Osteocyte (in vitro differentiated cells): ENCODE results near the gene TP53AIP1. TPM values are rescaled to one million over a fixed set of nuclear protein-coding genes. Genes with fewer than 3 reads are reported as not detected.

Source experiments
- DNase-seq: peaks from one replicate; pipeline ENCODE4 v3.0.0; 2021; ENCODE audit warnings: mixed read lengths; ENCODE audit not compliant: unreplicated experiment; ENCODE audit errors: extremely low spot score
- H3K27ac Mint-ChIP-seq: one replicate; pipeline ENCODE4 v1.8.0; 2021; ENCODE audit warnings: mild to moderate bottlenecking, mixed read lengths; ENCODE audit not compliant: unreplicated experiment
- H3K27me3 Mint-ChIP-seq: one replicate; pipeline ENCODE4 v1.8.0; 2021; ENCODE audit warnings: mixed read lengths; ENCODE audit not compliant: unreplicated experiment
- H3K36me3 Mint-ChIP-seq: one replicate; pipeline ENCODE4 v1.8.0; 2021; ENCODE audit warnings: mixed read lengths; ENCODE audit not compliant: unreplicated experiment
- H3K4me1 Mint-ChIP-seq: one replicate; pipeline ENCODE4 v1.8.0; 2021; ENCODE audit warnings: mixed read lengths; ENCODE audit not compliant: unreplicated experiment
- H3K4me3 Mint-ChIP-seq: one replicate; pipeline ENCODE4 v1.8.0; 2021; ENCODE audit warnings: mild to moderate bottlenecking, moderate library complexity, mixed read lengths; ENCODE audit not compliant: unreplicated experiment
- H3K9me3 Mint-ChIP-seq: one replicate; pipeline ENCODE4 v1.8.0; 2021; ENCODE audit warnings: mixed read lengths; ENCODE audit not compliant: unreplicated experiment
- total RNA-seq: library from RNA; stranded (reverse); gene quantifications from 2 replicates; pipeline ENCODE4 v1.2.1, GENCODE V29; 2021
- TF ChIP-seq, protein P1 (sequence below): fragments of 200-600 bp; sonication (generic); IDR thresholded peaks from 2 replicates; pipeline ENCODE4 v1.5.0; 2021; ENCODE audit warnings: antibody characterized with exemption, mild to moderate bottlenecking, moderate library complexity

The TP53AIP1 gene
- total RNA-seq, 1 donor from 2014 or later, result not detected

DNA sequence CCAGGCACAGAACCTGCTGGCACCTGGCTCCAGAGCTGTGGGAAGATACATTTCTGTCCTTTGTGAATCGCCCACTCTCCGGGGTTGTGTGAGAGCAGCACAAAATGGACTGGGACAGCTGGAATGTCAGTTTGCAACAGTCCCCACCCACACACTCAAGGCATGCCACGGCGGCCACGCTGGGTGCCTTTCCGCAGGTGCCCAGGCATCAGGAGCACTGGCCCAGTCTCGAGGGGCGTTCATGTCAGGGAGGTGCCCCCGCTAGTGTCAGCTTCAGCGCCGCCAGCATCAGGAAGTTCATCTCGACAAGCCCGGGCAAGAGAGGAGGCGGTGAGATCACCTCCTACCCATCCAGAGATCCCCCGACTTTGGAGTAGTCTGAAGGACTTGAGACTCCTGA, 2.1 kb downstream of the TP53AIP1 start:
- DNase-seq, result no peak

DNA sequence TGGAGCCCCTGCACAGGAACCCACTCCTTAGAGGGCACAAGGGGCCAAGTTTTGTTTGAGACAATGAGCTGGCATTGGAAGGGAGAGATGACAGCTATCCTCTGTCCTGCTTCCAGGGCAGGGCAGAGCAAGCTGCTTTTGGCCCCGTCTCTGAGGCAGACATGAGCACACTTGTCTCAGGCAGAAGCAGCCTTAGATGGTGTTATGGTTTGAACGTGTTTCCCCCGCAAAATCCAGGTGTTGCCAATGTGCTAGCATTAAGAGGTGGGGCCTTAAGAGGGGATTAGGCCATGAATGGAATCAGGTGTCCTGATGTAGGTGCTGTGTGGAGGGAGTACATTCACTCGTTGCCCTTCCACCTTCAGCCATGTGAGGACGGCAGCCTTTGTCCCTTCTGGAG, 2.5 kb downstream of the TP53AIP1 start:
- no peak overlapping the region for H3K27ac Mint-ChIP-seq
- no peaks in the 10 kb centered on the region for H3K36me3 Mint-ChIP-seq
- DNase-seq, result no peak
- H3K4me1 Mint-ChIP-seq, result no peaks in the 10 kb centered on the region
- peaks cover 23% of the 10 kb centered on the region for H3K27me3 Mint-ChIP-seq
- H3K9me3 Mint-ChIP-seq, result no peaks in the 10 kb centered on the region
- TF ChIP-seq, protein P1, sequence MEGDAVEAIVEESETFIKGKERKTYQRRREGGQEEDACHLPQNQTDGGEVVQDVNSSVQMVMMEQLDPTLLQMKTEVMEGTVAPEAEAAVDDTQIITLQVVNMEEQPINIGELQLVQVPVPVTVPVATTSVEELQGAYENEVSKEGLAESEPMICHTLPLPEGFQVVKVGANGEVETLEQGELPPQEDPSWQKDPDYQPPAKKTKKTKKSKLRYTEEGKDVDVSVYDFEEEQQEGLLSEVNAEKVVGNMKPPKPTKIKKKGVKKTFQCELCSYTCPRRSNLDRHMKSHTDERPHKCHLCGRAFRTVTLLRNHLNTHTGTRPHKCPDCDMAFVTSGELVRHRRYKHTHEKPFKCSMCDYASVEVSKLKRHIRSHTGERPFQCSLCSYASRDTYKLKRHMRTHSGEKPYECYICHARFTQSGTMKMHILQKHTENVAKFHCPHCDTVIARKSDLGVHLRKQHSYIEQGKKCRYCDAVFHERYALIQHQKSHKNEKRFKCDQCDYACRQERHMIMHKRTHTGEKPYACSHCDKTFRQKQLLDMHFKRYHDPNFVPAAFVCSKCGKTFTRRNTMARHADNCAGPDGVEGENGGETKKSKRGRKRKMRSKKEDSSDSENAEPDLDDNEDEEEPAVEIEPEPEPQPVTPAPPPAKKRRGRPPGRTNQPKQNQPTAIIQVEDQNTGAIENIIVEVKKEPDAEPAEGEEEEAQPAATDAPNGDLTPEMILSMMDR, result no peak
- no peak overlapping the region for H3K4me3 Mint-ChIP-seq

More for the DNA sequence above, 2.1 kb downstream of the TP53AIP1 start:
- Mint-ChIP-seq H3K4me1 (no peaks in the 10 kb centered on the region), H3K36me3 (no peaks in the 10 kb centered on the region), H3K27me3 (peaks cover 23% of the 10 kb centered on the region), H3K4me3 (no peak overlapping the region), H3K27ac (no peak overlapping the region), H3K9me3 (no peaks in the 10 kb centered on the region)
- TF ChIP-seq, protein P1, result no peak

DNA sequence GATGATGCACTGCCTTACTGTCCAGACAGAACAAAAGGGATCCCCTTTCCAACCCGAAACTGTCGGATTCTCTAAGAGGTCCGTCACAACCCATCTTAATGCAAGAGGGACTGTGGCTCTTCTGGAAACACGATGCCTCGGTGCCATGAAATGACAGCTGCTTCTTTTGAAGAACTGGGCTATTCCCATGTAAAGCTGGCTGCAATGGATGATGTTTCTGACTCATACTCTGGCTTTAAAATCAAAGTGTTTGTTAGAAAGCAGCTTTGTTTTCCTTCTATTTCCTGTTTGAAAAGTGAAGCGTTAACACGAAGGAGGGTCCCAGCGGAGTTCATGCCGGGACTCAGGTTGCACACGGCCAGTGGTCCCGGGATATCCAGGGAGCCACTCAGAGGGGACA, 3.1 kb downstream of the TP53AIP1 start:
- Mint-ChIP-seq H3K36me3 (no peaks in the 10 kb centered on the region), H3K4me3 (no peak overlapping the region), H3K27ac (no peak overlapping the region), H3K27me3 (peaks cover 22% of the 10 kb centered on the region), H3K9me3 (no peaks in the 10 kb centered on the region), H3K4me1 (no peaks in the 10 kb centered on the region)
- no peak for DNase-seq
- TF ChIP-seq, protein P1, result no peak

DNA sequence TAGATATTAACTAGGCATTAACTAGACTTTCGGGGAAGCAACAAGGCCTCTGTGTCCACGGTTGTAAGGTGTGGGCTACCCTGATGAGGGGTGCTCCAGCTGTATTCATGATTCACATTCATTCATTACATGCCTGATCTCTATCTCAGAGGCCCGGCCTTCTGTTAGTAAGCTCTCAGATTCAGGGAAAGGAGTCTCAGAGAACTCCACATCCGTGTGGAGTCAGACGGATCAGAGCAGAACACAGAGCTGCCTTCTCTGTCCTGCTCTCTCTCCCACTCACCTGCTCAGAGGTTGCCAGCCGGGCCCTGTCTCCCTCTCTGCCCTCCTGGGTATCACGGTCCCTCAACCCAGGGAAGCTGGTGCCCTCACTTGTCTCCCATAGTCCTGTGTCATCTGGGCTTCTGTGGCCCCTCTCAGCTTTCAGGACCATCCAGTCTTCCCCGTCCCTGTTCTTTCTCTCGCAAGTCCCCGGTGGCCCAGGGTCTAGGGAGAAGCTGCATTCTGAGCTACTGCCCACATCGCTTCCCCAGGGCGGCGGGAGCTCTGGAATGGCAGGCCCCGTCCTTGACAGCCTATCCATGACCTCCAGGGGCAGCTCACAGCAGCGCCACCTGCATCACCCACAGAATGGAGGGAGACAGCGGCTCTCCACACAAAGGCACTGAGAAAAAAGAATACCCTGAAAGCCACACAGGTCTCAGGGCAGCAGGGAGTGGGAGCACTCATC, 4.3 kb downstream of the TP53AIP1 start:
- no peak overlapping the region for H3K4me3 Mint-ChIP-seq
- no peaks in the 10 kb centered on the region for H3K9me3 Mint-ChIP-seq
- H3K27me3 Mint-ChIP-seq, result peaks cover 21% of the 10 kb centered on the region
- TF ChIP-seq, protein P1, result no peak
- H3K36me3 Mint-ChIP-seq, result no peaks in the 10 kb centered on the region
- DNase-seq, result no peak
- no peaks in the 10 kb centered on the region for H3K4me1 Mint-ChIP-seq
- H3K27ac Mint-ChIP-seq, result no peak overlapping the region

DNA sequence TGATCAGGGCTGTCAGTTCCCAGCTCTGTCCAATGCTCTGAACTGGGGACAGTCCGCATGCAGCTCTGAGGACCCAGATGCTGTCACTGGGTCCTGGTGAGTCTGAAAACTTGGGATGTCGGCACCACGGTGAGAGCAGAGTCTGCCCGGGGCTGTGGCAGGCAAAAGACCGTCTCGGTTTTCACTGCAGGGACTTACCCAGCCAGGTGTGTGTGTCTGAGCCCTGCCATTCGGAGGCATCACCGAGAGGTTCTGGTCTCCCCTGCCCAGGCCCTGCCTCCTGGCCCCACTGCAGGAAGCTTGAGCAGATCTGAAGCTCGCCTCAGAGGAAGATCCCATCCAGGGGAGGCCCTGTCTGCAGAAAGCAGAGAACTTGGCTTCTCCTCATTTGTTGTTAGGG, 5.2 kb downstream of the TP53AIP1 start:
- Mint-ChIP-seq H3K9me3 (no peaks in the 10 kb centered on the region), H3K4me1 (no peaks in the 10 kb centered on the region), H3K36me3 (no peaks in the 10 kb centered on the region), H3K4me3 (no peak overlapping the region), H3K27ac (no peak overlapping the region), H3K27me3 (peaks cover 16% of the 10 kb centered on the region)
- no peak for DNase-seq
- TF ChIP-seq, protein P1, result no peak
